ENCODE results near the gene SLC12A7.

Gene SLC12A7

DNA sequence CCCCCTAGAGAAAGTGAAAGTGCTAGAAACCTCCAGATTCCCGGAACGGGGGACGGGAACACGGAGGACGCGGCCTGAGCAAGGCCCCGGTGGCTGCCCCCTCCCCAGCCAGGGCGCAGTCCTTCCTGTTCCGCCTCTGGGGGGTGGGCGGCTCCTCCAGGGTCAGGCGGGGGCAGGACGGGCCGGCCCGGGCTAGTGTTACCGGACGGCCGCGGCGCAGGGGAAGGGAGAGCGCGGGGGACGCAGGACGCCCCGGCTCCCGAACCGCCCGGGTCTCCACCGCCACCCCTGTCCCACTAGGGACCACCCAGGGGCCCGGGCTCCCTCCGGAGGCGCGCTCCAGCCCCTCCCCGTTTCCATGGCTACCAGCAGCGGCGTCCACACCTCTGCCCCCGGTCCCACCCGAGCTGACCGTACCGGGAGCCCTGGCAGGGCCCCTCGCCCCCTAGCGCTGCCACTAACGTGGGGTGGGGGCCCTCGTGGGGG is 579 bp downstream of the SLC12A7 start:
- DNase-seq (ENCODE audit: low read depth in 1 of 2, low spot score in 1 of 2), result no peak

- DNase-seq (ENCODE audit: low read depth in 1 of 2, low spot score in 1 of 2), result no peak
These were observed 1.3 kb downstream of the SLC12A7 start for GRCh38 chr5:1110307-1111240.

DNA sequence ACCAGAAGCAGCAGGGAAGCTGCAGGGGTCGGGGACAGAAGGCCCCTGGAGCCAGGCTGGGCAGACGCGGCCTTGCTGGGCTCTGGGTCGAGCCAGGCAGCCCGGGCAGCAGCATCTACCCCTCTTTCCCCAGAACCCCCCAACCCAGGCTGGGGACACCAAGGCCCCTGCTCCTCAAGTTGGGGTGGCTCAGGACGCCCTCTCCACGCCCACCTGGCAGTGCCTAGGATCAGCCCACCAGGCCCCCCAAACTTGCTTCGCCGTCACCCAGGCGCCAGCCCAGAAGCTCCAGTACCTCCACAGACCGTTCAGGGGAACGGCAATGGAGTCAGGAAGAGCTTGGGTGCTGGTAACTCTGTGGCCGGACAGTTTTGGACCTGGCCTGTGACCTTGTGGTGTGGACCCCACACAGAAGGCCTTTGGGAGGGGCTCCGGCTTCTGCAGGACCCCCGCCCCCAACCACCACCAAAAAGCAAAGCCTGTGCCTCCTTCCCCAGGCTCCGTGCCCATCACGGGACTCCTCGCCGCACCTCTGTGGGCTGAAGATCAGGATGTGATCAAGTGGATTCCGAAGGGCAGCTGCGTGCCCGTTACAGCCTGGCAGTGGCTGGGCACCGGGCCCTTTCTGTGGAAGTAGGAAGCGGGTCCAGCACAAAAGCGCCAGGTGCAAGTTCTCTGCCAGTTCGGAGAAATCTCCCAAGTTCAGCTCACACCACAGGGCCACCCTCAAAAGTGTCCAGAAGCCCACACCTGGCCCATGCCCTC is 2.1 kb downstream of the SLC12A7 start:
- no peak for DNase-seq (ENCODE audit: low read depth in 1 of 2, low spot score in 1 of 2)

GRCh38 chr5:1108865-1109174 is 3.0 kb downstream of the SLC12A7 start:
- no peak for DNase-seq (ENCODE audit: low read depth in 1 of 2, low spot score in 1 of 2)

DNA sequence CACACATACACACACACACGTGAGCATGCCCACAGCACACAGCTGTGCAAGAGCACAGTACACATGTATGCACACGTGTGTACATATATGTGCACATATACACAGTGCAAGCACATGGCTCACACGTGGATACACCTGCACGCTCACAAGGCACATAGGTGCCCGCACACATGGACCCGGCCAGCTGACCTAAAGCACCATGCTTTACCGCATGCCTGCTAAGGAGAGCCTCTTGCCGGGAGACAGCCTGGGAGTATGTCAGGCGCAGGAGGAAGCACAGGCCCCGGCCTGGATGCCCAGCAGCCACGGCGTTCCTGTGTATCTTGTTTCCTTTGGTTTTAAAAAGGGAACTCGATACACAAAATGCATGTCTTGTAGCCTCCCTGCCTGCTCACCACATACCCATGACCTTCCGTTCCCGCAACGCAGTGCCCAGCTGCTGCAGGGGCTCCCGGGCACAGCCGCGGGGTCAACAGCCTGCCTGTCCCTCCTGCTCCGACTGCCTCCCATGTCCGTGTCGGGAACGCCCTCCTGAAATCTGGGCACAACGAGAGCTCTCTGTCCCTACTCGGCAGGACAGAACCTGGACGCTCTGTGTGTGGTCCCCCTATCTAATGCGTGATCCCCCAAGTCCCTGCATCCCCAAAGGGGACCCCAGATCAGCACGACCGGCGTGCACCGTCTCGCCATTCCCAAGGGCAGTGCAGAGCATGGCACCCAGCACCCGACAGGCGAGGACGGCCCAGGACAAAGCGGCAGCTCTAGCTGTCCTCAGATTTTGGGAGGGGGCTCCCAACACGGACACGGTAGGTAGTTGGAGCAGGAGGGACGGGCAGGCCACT is 3.6 kb downstream of the SLC12A7 start:
- no peak for DNase-seq (ENCODE audit: low read depth in 1 of 2, low spot score in 1 of 2)

DNA sequence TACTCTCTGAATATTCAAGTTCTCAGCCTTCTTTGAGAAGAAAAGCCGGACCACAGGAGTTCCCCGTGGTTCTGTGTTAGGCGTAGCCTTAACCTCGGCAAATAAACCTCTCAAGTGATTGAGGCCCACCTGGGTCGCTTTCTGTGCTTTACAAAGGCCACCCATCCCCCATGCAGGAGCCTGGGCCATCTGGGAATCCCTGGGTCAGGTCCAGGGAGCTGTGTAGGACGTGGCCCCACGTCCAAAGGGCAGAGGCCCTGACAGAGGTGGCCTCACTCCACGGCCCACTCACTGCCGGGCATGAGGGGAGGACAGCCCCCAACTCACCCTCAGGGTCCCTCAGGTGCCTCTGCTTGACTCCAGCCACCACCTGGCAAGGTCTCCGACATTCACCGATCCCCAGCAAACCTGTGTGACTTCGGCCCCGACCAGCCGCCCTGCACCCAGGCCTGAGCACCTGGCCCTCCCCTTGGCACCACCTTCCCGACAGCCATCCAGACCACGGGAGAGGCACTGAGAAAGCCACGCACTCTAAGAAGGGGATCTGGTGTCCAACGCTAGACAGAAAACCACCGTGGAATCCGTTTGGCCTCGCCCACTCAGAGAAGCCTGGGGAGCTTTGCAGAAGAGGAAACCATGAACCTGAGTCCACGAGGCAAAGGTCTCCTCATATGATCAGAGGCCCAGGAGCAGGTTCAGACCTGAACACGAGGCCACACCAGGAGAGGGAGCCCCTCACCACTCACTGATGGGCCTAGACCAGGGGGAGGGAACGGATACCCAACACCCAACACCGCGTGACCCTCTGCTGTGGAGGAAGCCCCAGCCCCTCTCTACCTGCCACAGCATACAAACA is 4.5 kb downstream of the SLC12A7 start:
- DNase-seq (ENCODE audit: low read depth in 1 of 2, low spot score in 1 of 2), result no peak

DNA sequence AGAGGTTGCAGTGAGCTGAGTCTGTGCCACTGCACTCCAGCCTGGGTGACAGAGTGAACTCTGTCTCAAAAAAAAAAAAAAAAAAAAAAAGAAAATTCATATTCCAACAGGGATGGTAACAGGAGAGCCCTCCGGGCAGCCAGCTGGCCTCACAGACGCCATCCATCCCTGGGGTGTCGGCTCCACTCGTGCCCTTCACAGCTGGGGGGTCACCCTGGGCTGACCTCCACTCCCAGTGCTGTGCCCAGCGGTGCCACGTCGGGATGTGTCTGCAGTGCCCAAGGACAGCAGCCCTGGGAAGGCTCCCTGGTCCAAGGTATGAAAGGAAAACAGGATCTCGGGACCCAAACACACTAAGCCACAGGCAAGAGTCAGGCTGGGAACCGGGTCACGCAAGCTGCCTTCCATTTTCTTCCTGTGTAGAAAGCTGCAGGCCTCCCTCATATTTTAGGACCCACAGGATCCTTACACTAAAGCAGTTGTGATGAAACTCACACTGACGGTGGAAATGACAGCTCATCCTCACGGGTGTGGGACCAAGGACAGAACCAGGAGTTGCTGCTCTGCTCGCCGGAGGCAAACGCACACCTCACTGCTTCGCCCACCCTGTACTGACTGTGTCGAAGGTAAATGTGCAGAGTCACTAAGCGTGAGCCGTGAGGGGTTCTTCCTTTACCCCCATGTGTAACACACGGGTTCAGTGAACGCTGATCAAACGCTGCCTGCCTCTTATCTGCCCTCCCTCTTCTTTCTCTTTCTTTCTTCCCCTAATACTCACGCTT is 5.3 kb downstream of the SLC12A7 start:
- DNase-seq (ENCODE audit: low read depth in 1 of 2, low spot score in 1 of 2), result no peak

DNA sequence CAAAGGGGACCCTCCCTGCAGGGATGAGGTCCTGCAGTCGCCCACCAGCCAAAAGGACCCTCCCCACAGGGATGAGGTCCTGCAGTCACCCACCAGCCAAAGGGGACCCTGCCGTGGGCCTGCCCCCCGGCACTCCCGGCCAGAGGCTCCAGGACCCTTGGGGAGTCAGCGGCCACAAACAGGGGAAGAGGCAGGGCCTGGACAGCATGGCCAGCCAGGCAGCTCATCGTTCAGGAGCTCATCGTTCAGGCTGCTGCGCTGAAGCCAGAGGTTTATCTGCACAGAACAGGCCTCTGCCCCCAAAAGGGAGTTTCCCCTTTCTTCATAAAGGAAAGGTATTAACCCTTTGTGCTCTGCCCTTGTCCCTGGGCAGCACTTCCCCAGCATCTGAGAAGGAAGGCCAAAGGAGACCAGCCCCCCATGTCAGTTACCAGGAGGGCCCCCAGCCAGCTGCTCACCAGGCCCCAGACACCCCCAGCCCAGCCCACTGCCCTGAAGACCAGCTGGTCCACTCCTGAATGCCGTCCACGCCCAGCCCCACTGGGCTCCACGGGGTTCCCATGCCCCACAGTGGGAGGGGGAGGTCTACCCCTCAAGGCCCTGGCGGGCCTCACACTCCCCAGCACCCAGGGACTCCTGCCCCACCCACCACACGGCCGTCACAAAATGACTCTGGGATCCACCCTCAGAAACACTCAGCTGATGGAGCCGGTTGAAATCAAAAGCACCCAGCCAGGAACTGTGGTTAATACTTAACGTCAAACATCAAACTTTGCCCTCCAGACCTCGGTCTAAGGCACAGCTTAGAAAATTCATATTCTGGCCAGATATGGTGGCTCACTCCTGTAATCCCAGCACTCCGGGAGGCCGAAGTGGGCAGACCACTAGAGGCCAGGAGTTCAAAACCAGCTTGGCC is 6.3 kb downstream of the SLC12A7 start:
- peak in 1 of 2 donors; percentile 50 for DNase-seq (ENCODE audit: low read depth in 1 of 2, low spot score in 1 of 2)

DNA sequence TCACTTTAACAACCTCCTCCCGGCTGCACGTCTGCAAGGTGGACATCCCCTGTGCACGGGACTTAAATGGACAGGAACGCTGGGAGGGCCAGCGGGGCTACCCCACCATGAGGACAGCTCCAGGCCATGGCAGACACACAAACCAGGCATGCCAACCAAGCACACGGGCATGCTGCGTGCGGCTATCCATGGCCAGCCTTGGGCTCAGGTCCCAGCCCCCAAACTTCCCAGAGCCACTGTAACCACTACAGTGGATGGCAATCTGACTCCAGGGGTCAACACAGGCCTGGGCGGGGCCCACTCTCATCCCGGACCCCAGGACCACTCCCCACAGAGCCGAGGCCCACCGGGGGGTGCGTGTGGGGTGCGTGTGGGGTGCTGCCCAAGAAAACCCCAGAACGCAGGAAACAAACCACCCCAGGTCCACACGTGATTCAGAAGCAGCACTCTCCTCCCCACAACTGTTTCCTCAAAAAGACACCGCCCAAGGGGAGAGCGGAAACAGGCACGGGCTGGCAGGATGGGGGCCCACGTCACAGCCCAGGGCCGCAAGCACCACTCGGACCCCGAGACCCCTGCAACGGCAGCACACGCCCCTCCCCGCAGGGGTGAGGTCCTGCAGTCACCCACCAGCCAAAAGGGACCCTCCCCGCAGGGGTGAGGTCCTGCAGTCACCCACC is 7.4 kb downstream of the SLC12A7 start:
- DNase-seq (ENCODE audit: low read depth in 1 of 2, low spot score in 1 of 2), result peak in 1 of 2 donors; percentile 32

DNA sequence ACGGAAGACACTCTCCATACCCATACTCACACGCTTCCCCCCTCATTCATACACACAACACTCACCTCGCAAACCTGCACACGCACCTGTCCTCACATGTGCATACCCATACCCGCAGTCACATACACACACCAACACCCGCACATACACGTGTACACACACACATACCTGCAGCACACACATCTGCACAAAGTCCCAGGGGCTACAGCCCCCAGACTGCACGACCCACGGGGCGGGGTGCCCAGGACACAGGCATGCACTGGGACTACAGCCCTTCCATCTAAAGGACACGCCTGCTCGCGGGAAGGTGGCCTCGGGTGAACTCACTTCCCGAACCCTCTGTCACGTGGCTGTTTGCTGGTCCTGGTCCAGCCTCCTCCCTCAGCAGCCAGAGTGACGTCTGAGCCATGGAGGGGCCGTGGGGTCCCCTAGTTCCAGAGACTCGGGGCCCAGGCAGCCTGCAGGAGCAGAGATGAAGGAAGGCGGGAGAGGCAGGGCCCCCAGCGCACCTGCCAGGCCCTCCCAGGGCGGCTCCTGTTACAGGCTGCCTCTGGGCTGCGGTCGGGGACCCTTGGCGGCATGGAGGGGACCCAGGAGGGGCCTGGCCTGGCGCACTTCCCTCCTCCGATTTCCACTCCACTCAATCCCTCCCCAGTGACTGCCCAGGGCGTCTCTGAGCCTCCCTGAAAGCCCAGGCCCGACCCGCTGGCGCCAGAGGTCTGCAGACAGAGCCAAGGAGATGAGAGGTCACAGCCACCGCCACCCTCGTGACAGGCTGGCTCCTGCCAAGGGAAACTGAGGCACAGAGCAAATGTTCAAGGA is 8.1 kb downstream of the SLC12A7 start:
- DNase-seq (ENCODE audit: low read depth in 1 of 2, low spot score in 1 of 2), result no peak

DNA sequence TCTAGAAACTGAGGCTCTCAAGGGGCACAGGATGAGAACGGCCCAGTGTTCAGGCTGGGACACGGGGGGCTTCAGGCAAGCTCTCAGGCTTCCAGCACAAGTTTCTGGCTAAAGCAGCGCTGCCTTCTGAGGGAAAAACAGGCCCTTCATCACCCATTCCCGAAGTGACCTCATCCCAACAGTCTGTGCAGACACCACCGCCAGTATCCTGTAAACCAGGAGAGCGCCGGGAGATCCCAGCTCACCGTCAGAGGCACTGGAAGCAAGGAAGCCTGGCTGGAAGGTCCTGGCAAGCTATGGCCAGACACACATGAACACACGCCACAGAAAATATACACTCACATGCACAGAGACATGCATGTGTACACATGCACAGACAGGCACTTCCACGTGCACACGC is 8.8 kb downstream of the SLC12A7 start:
- no peak for DNase-seq (ENCODE audit: low read depth in 1 of 2, low spot score in 1 of 2)

DNA sequence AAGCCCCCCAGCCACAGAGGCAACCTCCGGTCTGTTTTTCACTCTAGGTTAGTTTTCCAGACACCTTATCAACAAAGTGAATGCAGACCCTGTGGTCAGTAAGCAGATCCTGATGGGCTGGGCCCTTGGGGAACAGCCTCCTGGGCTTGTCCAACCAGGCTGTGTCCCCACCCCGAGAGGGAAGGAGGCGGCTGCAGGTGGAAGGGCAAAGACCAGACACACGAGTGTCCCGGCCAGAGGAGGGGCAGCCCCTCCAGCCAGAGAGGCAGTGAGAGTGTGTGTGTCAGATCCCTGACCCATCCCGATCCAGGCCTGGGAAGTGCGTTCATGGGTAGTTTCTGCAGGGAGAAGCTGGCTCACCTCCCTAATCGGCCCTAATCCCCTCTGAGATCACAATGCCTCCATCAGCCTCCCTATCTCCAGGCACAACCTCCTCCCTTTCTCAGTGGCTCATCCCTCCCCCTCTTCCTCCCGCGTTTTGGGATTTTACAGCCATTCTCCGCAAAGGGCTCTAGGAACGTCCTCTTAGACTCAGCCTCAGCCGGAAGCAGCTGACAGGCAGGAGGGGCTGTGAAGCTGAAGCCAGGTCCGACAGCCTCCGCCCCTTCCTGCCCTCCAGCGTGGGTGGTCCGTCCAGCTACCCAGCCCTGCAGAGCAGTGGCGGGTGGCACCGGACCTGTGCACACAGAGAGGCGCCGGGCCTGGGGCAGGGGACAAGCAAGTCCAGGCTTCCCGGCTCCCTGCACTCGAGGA is 9.7 kb downstream of the SLC12A7 start:
- DNase-seq (ENCODE audit: low read depth in 1 of 2, low spot score in 1 of 2), result no peak

- DNase-seq (ENCODE audit: low read depth in 1 of 2, low spot score in 1 of 2), result no peak
These were observed 10.9 kb downstream of the SLC12A7 start for GRCh38 chr5:1100664-1101574.

DNA sequence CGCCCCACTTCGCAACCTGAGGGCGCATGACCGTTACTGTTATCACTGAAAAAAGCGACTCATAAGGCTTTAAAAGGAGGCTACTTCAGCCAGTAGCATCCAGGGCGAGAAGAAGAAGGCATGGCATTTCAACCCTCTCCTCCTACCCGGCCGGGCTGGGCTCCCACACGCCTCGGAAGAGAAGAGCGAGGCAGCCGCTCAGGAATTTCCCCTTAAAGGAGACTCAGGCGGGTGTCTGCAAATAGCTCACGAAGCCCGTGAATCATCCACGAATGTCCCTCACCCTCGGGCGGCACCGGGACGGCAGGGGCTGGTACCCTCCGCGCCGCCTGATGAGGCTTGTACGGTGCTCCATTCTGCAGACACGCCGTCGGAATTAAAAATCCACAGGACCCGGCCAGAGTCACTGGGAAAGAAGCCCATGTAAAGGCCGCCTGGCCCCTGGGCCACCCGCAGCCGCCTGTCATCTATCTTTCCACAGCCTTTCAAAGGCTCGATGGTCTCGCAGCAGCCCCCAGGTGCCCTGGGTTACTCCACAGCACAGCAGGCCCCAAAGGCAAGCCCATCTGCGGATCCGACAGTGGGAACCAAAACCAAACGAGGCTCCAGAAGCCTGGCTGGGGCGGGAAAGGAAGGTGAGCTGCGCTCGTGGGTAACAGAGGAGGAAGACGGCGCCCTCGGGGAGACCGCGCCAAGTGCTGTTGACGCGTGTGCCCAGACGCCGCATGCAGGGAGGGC is 11.8 kb downstream of the SLC12A7 start:
- DNase-seq (ENCODE audit: low read depth in 1 of 2, low spot score in 1 of 2), result no peak

Measured in activated T-helper 1 cell treated with anti-CD3 and anti-CD28 coated beads, Interleukin-2, amount 50 U/mL, for 16 hours (primary cell).